Activated CD8-positive, alpha-beta T cell treated with anti-CD3 and anti-CD28 coated beads, Interleukin-2, amount 10 ng/mL, durations not matched to agents 7 days and 5 days (primary cell): Measurements from ENCODE around the gene BICRAL. TPM values are rescaled to one million over a fixed set of nuclear protein-coding genes. Genes with fewer than 3 reads are reported as not detected.
"Not testable (repeated sequence)": the region's sequence is repeated elsewhere in the genome, so short reads cannot be mapped to it uniquely, and the experiment has no call there.

Experiments
- ATAC-seq: fragments of 150-1000 bp; cut with Tn5 transposase; one replicate; pipeline ENCODE4 v1.10.0; 2021; ENCODE audit warnings: moderate library complexity
- CTCF ChIA-PET: fragments of 350-600 bp; sonication (Branson Sonifier 250); formaldehyde crosslinking; loops from one replicate; lab custom pipeline; 2021; ENCODE audit warnings: antibody characterized with exemption; lab: Charles Lee
- POLR2A ChIA-PET: fragments of 350-600 bp; sonication (Branson Sonifier 250); formaldehyde crosslinking; loops from one replicate; lab custom pipeline; 2021; ENCODE audit warnings: antibody characterized with exemption; lab: Charles Lee
- DNase-seq: peaks from one replicate; pipeline ENCODE4 v3.0.0-alpha.2; 2020
- H3K27ac Mint-ChIP-seq: one replicate; pipeline ENCODE4 v1.8.0; 2021; ENCODE audit warnings: mild to moderate bottlenecking, mixed read lengths
- H3K27me3 Mint-ChIP-seq: one replicate; pipeline ENCODE4 v1.8.0; 2021; ENCODE audit warnings: low read depth, mixed read lengths
- H3K36me3 Mint-ChIP-seq: one replicate; pipeline ENCODE4 v1.8.0; 2021; ENCODE audit warnings: low read depth, mixed read lengths
- H3K4me1 Mint-ChIP-seq: one replicate; pipeline ENCODE4 v1.8.0; 2021; ENCODE audit warnings: low read depth, mixed read lengths
- H3K4me3 Mint-ChIP-seq: one replicate; pipeline ENCODE4 v1.8.0; 2021; ENCODE audit warnings: mild to moderate bottlenecking, mixed read lengths
- H3K9me3 Mint-ChIP-seq: one replicate; pipeline ENCODE4 v1.8.0; 2022; ENCODE audit warnings: mixed read lengths; ENCODE audit not compliant: insufficient read depth
- total RNA-seq, 2 experiments: library from RNA; stranded (reverse); gene quantifications; one replicate each; pipeline ENCODE4 v1.2.3, GENCODE V29; 2021

Gene BICRAL, protein sequence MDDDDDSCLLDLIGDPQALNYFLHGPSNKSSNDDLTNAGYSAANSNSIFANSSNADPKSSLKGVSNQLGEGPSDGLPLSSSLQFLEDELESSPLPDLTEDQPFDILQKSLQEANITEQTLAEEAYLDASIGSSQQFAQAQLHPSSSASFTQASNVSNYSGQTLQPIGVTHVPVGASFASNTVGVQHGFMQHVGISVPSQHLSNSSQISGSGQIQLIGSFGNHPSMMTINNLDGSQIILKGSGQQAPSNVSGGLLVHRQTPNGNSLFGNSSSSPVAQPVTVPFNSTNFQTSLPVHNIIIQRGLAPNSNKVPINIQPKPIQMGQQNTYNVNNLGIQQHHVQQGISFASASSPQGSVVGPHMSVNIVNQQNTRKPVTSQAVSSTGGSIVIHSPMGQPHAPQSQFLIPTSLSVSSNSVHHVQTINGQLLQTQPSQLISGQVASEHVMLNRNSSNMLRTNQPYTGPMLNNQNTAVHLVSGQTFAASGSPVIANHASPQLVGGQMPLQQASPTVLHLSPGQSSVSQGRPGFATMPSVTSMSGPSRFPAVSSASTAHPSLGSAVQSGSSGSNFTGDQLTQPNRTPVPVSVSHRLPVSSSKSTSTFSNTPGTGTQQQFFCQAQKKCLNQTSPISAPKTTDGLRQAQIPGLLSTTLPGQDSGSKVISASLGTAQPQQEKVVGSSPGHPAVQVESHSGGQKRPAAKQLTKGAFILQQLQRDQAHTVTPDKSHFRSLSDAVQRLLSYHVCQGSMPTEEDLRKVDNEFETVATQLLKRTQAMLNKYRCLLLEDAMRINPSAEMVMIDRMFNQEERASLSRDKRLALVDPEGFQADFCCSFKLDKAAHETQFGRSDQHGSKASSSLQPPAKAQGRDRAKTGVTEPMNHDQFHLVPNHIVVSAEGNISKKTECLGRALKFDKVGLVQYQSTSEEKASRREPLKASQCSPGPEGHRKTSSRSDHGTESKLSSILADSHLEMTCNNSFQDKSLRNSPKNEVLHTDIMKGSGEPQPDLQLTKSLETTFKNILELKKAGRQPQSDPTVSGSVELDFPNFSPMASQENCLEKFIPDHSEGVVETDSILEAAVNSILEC
- total RNA-seq = 10 to 100 TPM; 18.0 to 18.8 TPM

DNA sequence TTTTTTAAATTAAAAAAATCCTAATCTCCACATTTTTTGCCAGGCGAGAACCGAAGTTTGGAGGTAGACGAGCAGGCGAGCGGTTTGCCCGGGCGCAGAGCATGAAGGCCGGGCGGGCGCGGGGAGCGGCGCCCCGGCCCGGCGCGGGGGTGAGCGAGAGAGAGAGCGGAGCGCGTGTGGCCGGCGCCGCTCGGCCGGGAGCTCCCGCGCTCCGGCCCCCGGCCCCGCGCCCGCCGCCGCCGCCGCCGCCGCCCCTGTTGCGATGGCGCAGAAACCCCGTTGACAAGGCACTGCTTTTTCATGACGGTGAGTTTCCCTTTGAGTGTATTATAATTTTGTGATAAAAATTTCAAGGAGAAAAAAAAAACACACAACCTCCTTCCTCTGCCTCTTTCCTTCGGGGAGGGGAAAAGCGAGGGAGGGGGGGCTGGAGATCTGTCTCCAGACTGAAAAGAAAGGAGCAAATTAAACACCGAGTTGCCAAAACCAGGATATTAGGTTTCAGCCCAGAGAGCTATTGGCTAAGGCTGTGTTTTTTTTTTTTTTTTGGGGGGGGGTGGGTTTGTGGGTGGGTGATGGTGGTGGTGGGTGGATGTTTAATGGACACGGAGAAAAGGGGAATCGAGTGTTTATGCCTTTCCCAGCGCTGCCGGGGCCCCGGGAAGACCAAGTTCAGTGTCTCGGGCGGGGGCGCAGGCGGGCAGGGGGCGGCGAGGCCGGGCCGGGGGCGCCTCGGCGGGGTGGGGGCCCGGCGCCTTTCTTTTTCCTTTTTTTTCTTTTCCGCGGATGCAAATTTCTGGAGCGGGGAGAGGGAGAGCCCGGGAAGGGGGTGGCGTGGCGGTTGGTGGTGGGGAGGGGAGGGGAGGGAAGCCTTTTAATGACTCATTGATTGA is at the start of gene BICRAL:
TSS of gene BICRAL (plus strand) at position 257 of the 893 bp plus-strand sequence. CDS start 39,971 bp downstream, outside the sequence.
- CTCF ChIA-PET = interaction anchor here (1.2 to 1.6 kb wide), 3 partner anchors 10 to 100 kb away, joined by 3 to 8 read pairs (median 4); no protein-coding TSS in a partner anchor
- POLR2A ChIA-PET = interaction anchor here (0.6 to 8.5 kb wide), 12 partner anchors 10 to 1364 kb away, joined by 3 to 181 read pairs (median 5); partner anchors contain the start of genes CNPY3, PPP2R5D, RPL7L1 and TBCC
- H3K9me3 Mint-ChIP-seq = no peaks in the 10 kb centered on the region
- H3K4me1 Mint-ChIP-seq = peaks cover 31% of the 10 kb centered on the region
- DNase-seq = peak; percentile 71
- peak; percentile 18 for ATAC-seq
- H3K27me3 Mint-ChIP-seq = no peaks in the 10 kb centered on the region
- H3K36me3 Mint-ChIP-seq = peaks cover 32% of the 10 kb centered on the region
- peak within 1 kb of the TSS; percentile 99 for H3K27ac Mint-ChIP-seq
- H3K4me3 Mint-ChIP-seq = peak within 1 kb of the TSS; percentile 95

DNA sequence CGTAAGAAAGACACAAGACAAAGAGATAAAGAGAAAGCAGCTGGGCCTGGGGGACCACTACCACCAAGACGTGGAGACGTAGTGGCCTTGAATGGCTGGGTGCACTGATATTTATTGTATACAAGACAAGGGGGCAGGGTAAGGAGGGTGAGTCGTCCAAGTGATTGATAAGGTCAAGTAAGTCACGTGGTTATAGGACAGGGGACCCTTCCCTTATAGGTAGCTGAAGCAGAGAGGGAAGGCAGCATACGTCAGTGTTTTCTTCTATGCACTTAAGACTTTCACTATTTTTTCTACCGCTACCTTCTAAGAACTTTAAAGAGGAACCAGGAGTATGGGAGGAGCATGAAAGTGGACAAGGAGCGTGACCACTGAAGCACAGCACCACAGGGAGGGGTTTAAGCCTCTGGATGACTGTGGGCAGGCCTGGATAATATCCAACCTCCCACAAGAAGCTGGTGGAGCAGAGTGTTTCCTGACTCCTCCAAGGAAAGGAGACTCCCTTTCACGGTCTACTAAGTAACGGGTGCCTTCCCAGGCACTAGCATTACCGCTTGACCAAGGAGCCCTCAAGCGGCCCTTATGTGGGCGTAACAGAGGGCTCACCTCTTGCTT is 47.9 kb upstream of the BICRAL start:
- H3K27me3 Mint-ChIP-seq = not testable (repeated sequence)

DNA sequence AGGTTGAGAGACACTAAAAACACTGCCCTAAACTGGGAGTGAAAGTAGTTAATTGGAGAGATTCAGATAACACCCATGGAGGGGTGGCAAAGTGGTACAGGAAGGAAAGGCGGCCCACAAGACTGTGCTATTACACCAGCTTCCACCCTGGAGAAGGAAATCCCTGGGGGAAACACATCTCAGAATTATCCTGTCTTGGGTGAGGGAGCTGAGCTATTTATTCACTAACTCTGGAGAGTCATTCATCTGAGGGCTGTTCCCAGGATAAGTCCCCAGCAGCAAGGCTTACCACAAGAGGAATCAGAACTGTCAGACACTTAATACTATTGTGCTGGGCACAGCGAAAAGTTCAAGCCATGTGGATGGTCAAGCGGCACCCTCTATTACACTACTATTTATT is 45.9 kb upstream of the BICRAL start:
- ChIA-PET POLR2A (interaction anchor here (1.0 kb wide), 1 partner anchor 10 kb away, joined by 4 read pairs; the partner anchor contains the start of gene TBCC), CTCF (interaction anchor here (1.0 to 1.3 kb wide), 2 partner anchors 10 to 74 kb away, joined by 3 to 8 read pairs; no protein-coding TSS in a partner anchor)
- Mint-ChIP-seq H3K27ac (no peak overlapping the region), H3K27me3 (peaks cover 14% of the 10 kb centered on the region), H3K36me3 (no peaks in the 10 kb centered on the region), H3K4me3 (no peak overlapping the region), H3K4me1 (no peaks in the 10 kb centered on the region), H3K9me3 (no peaks in the 10 kb centered on the region)
- ATAC-seq (no peak), DNase-seq (no peak)

More for the DNA sequence above, 47.9 kb upstream of the BICRAL start:
- H3K4me3 Mint-ChIP-seq, H3K9me3 Mint-ChIP-seq, ATAC-seq, H3K36me3 Mint-ChIP-seq, H3K27ac Mint-ChIP-seq, H3K4me1 Mint-ChIP-seq, DNase-seq, POLR2A ChIA-PET: not testable (repeated sequence)
- CTCF ChIA-PET = interaction anchor here (1.3 kb wide), 1 partner anchor 12 kb away, joined by 6 read pairs; the partner anchor contains the start of gene TBCC

DNA sequence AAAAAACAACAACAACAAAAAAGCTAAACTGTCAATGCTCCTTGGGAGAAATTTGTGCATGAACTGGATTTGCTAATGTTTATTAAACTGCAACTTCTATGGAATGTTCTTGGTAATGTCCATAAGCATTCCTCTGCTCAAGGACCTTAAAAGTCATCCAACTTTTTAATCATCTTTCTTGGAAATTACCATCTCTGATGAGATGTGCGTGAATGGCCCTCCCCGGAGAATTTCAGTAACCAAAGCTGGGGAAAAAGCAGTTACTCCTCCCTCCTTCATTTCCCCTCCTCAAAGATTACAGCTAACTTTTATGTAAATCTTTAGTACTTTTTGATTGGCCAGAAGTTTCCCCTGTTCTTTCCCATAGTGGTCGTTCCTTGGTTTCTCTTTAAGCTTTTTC is 41.1 kb upstream of the BICRAL start:
- POLR2A ChIA-PET = no interaction called here
- DNase-seq = no peak
- CTCF ChIA-PET = interaction anchor here (3.2 to 4.9 kb wide), 2 partner anchors 14 to 79 kb away, joined by 8 to 24 read pairs; no protein-coding TSS in a partner anchor
- Mint-ChIP-seq H3K4me3 (no peak overlapping the region), H3K9me3 (no peaks in the 10 kb centered on the region), H3K27me3 (peaks cover 14% of the 10 kb centered on the region), H3K36me3 (peaks cover 13% of the 10 kb centered on the region), H3K27ac (no peak overlapping the region), H3K4me1 (peaks cover 17% of the 10 kb centered on the region)
- no peak for ATAC-seq

DNA sequence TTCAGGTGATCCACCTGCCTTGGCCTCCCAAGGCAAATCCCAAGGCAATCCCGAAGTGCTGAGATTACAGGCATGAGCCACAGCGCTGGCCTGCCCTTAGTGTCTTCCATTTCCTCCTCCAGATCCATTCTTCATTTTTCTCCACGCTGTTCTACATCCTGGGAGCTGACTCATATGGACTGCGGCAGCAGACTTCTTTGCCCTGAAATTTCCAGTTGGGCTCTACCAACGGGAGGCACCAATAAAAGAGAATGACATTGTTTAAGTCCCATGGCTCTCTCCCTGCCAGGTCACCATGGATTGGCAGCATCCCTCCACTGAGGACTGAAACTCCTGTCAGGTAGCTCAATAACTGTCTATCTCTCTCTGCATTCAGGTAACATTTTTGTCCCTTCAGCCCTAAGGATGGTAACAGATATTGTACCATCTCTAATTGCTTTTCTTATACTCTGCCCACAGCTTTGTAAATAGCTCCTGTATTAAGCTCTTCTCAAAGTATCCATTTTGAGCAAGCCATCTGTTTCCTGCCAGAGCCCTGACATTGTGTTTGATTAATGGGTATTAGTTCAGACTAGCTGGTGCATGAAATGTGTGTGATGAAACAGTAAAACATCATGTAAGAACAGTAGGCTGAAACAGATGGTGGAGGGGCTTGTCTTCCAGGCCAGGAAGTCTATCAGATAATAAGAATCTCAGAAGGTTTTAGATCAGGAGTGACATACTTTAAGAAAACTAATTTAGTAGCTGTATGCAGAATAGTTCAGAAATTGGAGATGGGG is 39.5 kb upstream of the BICRAL start:
- POLR2A ChIA-PET = interaction anchor here (0.6 to 7.6 kb wide), 3 partner anchors 30 to 137 kb away, joined by 3 to 175 read pairs (median 4); partner anchors contain the start of gene RPL7L1
- Mint-ChIP-seq H3K27ac (no peak overlapping the region), H3K36me3 (peaks cover 16% of the 10 kb centered on the region), H3K27me3 (peaks cover 13% of the 10 kb centered on the region), H3K4me1 (peaks cover 18% of the 10 kb centered on the region), H3K4me3 (no peak overlapping the region), H3K9me3 (no peaks in the 10 kb centered on the region)
- ATAC-seq (no peak), DNase-seq (no peak)
- CTCF ChIA-PET = interaction anchor here (1.1 to 4.9 kb wide), 6 partner anchors 11 to 139 kb away, joined by 3 to 24 read pairs (median 4); no protein-coding TSS in a partner anchor

DNA sequence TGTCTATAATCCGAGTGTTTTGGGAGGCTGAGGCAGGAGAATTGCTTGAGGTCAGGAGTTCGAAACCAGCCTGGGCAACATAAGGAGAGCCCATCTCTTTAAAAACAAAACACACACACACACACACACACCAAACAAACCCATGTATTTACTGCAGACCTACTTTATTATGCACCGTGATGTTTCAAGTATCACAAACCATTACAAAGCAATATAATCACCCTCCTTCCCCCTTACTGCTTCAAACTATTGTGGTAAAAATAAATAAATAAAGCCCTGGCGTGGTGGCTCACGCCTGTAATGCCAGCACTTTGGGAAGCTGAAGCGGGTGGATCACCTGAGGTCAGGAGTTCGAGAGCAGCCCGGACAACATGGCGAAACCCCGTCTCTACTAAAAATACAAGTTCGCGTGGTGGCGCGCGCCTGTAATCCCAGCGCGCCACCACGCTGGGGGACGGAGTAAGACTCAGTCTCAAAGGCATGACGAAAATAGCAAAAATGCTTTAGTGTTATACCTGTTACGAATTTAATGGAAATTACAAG is 37.4 kb upstream of the BICRAL start:
- peaks cover 35% of the 10 kb centered on the region for H3K4me1 Mint-ChIP-seq
- CTCF ChIA-PET = interaction anchor here (1.1 to 5.4 kb wide), 6 partner anchors 10 to 82 kb away, joined by 3 to 32 read pairs (median 11); no protein-coding TSS in a partner anchor
- H3K27ac Mint-ChIP-seq = no peak overlapping the region
- ATAC-seq (no peak), DNase-seq (no peak)
- POLR2A ChIA-PET = interaction anchor here (0.6 to 7.7 kb wide), 10 partner anchors 14 to 146 kb away, joined by 3 to 181 read pairs (median 18); partner anchors contain the start of genes BICRAL and RPL7L1
- H3K36me3 Mint-ChIP-seq = peaks cover 23% of the 10 kb centered on the region
- H3K9me3 Mint-ChIP-seq = no peaks in the 10 kb centered on the region
- peaks cover 2% of the 10 kb centered on the region for H3K27me3 Mint-ChIP-seq
- peak overlapping the region; percentile 100 for H3K4me3 Mint-ChIP-seq

DNA sequence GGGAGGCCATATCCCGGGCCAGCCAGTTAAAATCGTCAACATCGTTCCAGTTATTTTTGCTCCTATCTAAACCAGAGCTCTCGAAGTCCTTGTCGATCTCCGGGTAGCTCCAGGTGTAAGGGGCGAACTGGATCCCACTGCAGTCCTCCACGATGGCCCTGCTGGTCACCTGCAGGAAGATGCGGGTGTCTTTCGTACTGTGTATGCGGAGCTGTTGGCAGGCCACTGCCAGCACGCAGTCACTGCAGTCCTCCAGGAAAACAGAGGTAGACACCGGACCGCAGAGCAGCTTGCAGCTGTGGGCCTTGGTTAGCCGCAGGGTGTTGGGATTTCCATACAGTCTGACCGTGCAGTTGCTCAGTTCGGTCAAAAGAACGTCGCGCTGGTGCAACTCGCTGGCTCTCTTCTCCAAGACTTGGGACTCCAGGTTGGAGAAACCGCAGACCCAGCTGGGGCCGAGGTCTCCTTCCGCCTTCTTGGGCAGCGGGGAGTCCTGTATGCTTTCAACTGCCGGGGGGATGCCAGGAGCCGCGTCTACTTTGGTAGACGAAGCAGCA is 36.7 kb upstream of the BICRAL start:
- Mint-ChIP-seq H3K27me3 (peaks cover 2% of the 10 kb centered on the region), H3K4me3 (peak overlapping the region; percentile 100), H3K4me1 (peaks cover 35% of the 10 kb centered on the region), H3K36me3 (peaks cover 24% of the 10 kb centered on the region), H3K9me3 (no peaks in the 10 kb centered on the region), H3K27ac (peak overlapping the region; percentile 100)
- CTCF ChIA-PET = interaction anchor here (1.1 to 5.4 kb wide), 10 partner anchors 11 to 155 kb away, joined by 3 to 32 read pairs (median 6); partner anchors contain the start of gene RPL7L1
- ATAC-seq (no peak), DNase-seq (peak; percentile 55)
- POLR2A ChIA-PET = interaction anchor here (0.9 to 7.7 kb wide), 18 partner anchors 9 to 189 kb away, joined by 3 to 181 read pairs (median 10); partner anchors contain the start of genes BICRAL, CNPY3, RPL7L1 and UBR2

DNA sequence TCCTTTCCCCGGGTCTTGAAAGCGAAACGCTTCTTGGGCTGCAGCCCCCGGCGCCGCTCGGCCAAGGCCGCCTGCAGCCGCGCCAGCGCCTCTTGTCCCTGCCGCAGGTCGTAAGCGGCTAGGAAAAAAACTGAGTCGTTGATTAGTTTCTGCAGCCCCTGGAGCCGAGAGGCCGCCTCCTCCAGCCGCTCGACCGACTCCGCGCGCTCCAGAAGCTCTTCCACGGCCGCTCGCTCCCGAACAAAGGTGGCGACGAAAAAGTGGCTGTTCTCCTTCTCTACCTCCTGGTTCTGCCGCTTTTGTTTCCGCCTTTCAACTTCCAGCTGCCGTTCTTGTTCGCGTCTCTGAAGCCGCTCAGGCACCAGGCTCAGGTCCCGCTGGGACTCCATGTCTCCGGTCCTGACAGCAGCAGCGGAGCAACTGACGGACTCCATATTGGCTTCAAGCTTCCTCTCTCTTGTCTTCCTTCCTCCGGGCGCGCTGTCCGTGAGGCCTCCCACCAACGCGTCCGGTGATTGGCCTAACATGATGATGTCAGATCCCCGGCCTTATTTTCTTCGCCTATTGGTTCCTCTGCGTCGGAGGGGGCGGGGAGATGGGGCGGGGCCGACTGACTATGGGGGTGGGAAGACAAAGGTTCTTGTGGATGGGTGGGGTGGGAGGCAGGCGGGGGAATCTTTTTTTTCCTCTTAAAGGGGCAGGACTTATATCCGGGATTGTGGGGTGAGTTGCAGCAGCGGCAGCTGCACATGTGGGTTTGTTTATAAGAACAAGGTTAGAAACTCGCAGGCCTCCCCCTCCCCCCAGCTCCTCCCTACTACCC is 36.0 kb upstream of the BICRAL start, which contains the start of gene TBCC:
TSS of gene TBCC (minus strand) at position 464 of the 823 bp plus-strand sequence. CDS start at position 434, 30 bp downstream.
- Mint-ChIP-seq H3K4me3 (peak within 1 kb of the TSS; percentile 100), H3K27ac (peak within 1 kb of the TSS; percentile 100), H3K36me3 (peaks cover 26% of the 10 kb centered on the region), H3K4me1 (peaks cover 35% of the 10 kb centered on the region), H3K9me3 (no peaks in the 10 kb centered on the region), H3K27me3 (peaks cover under 1% of the 10 kb centered on the region)
- ATAC-seq = peak; percentile 82
- DNase-seq = peak; percentile 97
- ChIA-PET POLR2A (interaction anchor here (0.6 to 7.7 kb wide), 28 partner anchors 9 to 344 kb away, joined by 3 to 181 read pairs (median 4); partner anchors contain the start of genes BICRAL, CNPY3, CUL7 and RPL7L1), CTCF (interaction anchor here (0.7 to 5.4 kb wide), 12 partner anchors 11 to 183 kb away, joined by 3 to 32 read pairs (median 4); partner anchors contain the start of gene RPL7L1)
